ENCODE measurements around the gene ACOX2. TPM values are rescaled to one million over a fixed set of nuclear protein-coding genes. Genes with fewer than 3 reads are reported as not detected.

The ACOX2 gene
- total and polyA plus RNA-seq, 2 of the 13 experiments (the other 11 are each of a cell fraction or from before 2014, with no cell fraction given): 42.6 to 98.5 TPM

- TF ChIP-seq SP4 (CRISPR knock-in tag; IDR thresholded peaks at IDR 0.05): 0 out of 2 replicates have a peak, but pooled peaks have one; percentile 43
- TF ChIP-seq ZNF724P (CRISPR knock-in tag; IDR thresholded peaks at IDR 0.05; ENCODE audit: borderline replicate concordance): peak; percentile 93
- peak; percentile 79 for TF ChIP-seq HOXA3 (CRISPR knock-in tag; IDR thresholded peaks at IDR 0.05)
- TF ChIP-seq, protein P1, sequence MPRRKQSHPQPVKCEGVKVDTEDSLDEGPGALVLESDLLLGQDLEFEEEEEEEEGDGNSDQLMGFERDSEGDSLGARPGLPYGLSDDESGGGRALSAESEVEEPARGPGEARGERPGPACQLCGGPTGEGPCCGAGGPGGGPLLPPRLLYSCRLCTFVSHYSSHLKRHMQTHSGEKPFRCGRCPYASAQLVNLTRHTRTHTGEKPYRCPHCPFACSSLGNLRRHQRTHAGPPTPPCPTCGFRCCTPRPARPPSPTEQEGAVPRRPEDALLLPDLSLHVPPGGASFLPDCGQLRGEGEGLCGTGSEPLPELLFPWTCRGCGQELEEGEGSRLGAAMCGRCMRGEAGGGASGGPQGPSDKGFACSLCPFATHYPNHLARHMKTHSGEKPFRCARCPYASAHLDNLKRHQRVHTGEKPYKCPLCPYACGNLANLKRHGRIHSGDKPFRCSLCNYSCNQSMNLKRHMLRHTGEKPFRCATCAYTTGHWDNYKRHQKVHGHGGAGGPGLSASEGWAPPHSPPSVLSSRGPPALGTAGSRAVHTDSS (CRISPR knock-in tag; conservative IDR thresholded peaks at IDR 0.05): no peak
- no peak for TF ChIP-seq IRX3 (CRISPR knock-in tag; IDR thresholded peaks at IDR 0.05; ENCODE audit: borderline replicate concordance, low read depth)
- TF ChIP-seq PAX8 (CRISPR knock-in tag; IDR thresholded peaks at IDR 0.05; ENCODE audit: borderline replicate concordance): no peak
- TF ChIP-seq ZFP41 (CRISPR knock-in tag; IDR thresholded peaks at IDR 0.05; ENCODE audit: borderline replicate concordance): 0 out of 2 replicates have a peak, but pooled peaks have one; percentile 39
- TF ChIP-seq FOXK2 (IDR thresholded peaks at IDR 0.05): no peak
- TF ChIP-seq GPBP1L1 (CRISPR knock-in tag; IDR thresholded peaks at IDR 0.05): no peak
- TF ChIP-seq HDAC1 (CRISPR knock-in tag; IDR thresholded peaks at IDR 0.05): peak; percentile 77
- TF ChIP-seq ZNF292 (CRISPR knock-in tag; IDR thresholded peaks at IDR 0.05; ENCODE audit: borderline replicate concordance, low read depth): peak; percentile 69; the same call in 1 of the 2 replicates
- TF ChIP-seq FOXA3 (CRISPR knock-in tag; IDR thresholded peaks at IDR 0.05): peak; percentile 79
- TF ChIP-seq ZNF614 (CRISPR knock-in tag; IDR thresholded peaks at IDR 0.05; ENCODE audit: borderline replicate concordance): no peak
- no peak for TF ChIP-seq RFXAP (CRISPR knock-in tag; IDR thresholded peaks at IDR 0.05; ENCODE audit: borderline replicate concordance)
- no peak for TF ChIP-seq ATM (IDR thresholded peaks at IDR 0.05; ENCODE audit: borderline replicate concordance)
- no peak for TF ChIP-seq ARID3A (IDR thresholded peaks at IDR 0.05; ENCODE audit: low read depth, low read length)
- no peak; the same call in 1 of the 2 replicates for TF ChIP-seq ZNF160 (CRISPR knock-in tag; IDR thresholded peaks at IDR 0.05)
- no peak for TF ChIP-seq CHD4 (IDR thresholded peaks at IDR 0.05; ENCODE audit: borderline replicate concordance, low read length)
- peak; percentile 85; the same call in 1 of the 2 replicates for TF ChIP-seq IRF1 (CRISPR knock-in tag; IDR thresholded peaks at IDR 0.05; ENCODE audit: low read depth)
- TF ChIP-seq ZNF574 (CRISPR knock-in tag; IDR thresholded peaks at IDR 0.05): peak; percentile 68
Measured at GRCh38 chr3:58520403-58521335, 16.3 kb downstream of the ACOX2 start (continued).
